ENCODE measurements around the gene GKN2. TPM values are rescaled to one million over a fixed set of nuclear protein-coding genes. Genes with fewer than 3 reads are reported as not detected.

GKN2 gene
- not detected for total RNA-seq

GRCh38 chr2:68952887-68953521 lies at the start of gene GKN2:
Gene GKN2, minus strand, starts transcription at chr2:68952893. Its CDS starts 32 bp downstream, at chr2:68952861.
- intact Hi-C loops (cut with DNase I): no loop called here
- WGBS, 2 donors: 86 to 91% methylated on average over 4 of the region's 4 CpGs
- DNase-seq: no peak
- Histone ChIP-seq H3K27me3 (no peaks in the 10 kb centered on the region), H3K9me3 (no peaks in the 10 kb centered on the region), H3K4me1 (no peaks in the 10 kb centered on the region), H3K36me3 (no peaks in the 10 kb centered on the region), H3K4me3 (no peak within 1 kb of the TSS), H3K27ac (no peak within 1 kb of the TSS)
- no peak for TF ChIP-seq CTCF (IDR thresholded peaks at IDR 0.05)
- no peak for TF ChIP-seq POLR2A (IDR thresholded peaks at IDR 0.05)

- TF ChIP-seq CTCF (IDR thresholded peaks at IDR 0.05): no peak
- no peak for TF ChIP-seq POLR2A (IDR thresholded peaks at IDR 0.05)
- no peak overlapping the region for H3K4me3 ChIP-seq
- no peaks in the 10 kb centered on the region for H3K4me1 ChIP-seq
- no peak overlapping the region for H3K27ac ChIP-seq
- intact Hi-C loops (cut with DNase I): no loop called here
- H3K9me3 ChIP-seq: peaks cover 0 to 13% (median 7%) of the 10 kb centered on the region in 3 donors
- DNase-seq: no peak
- peaks cover 0 to 7% (median 0%) of the 10 kb centered on the region in 4 donors for H3K27me3 ChIP-seq
- no peaks in the 10 kb centered on the region for H3K36me3 ChIP-seq
These were observed 49.2 kb upstream of the GKN2 start for GRCh38 chr2:69001879-69002278.

GRCh38 chr2:68997401-68997800 lies 44.7 kb upstream of the GKN2 start:
- Histone ChIP-seq H3K4me3 (no peak overlapping the region), H3K36me3 (no peaks in the 10 kb centered on the region), H3K9me3 (peaks cover 0 to 10% (median 7%) of the 10 kb centered on the region in 3 donors), H3K4me1 (no peaks in the 10 kb centered on the region), H3K27ac (no peak overlapping the region), H3K27me3 (peaks cover 0 to 4% (median 0%) of the 10 kb centered on the region in 4 donors)
- TF ChIP-seq CTCF (IDR thresholded peaks at IDR 0.05) (no peak), POLR2A (IDR thresholded peaks at IDR 0.05) (no peak)
- no peak for DNase-seq
- intact Hi-C loops (cut with DNase I): no loop called here

- no peaks in the 10 kb centered on the region for H3K36me3 ChIP-seq
- no peaks in the 10 kb centered on the region for H3K4me1 ChIP-seq
- H3K9me3 ChIP-seq: no peaks in the 10 kb centered on the region
- H3K4me3 ChIP-seq: no peak overlapping the region
- intact Hi-C loops (cut with DNase I): no loop called here
- no peak overlapping the region for H3K27ac ChIP-seq
- no peak for DNase-seq
- WGBS, 2 donors: 14 to 19% methylated on average over 2 to 3 of the region's 3 CpGs
- no peaks in the 10 kb centered on the region for H3K27me3 ChIP-seq
- TF ChIP-seq CTCF (IDR thresholded peaks at IDR 0.05) (no peak), POLR2A (IDR thresholded peaks at IDR 0.05) (no peak)
These were observed 43.2 kb upstream of the GKN2 start for GRCh38 chr2:68995916-68996315.

GRCh38 chr2:68994864-68995263 lies 42.2 kb upstream of the GKN2 start:
- 66% methylated on average over 4 of the region's 4 CpGs; no CpG with 5 or more reads in 1 of the 2 donors for WGBS, 2 donors

More at GRCh38 chr2:68994864-68995263, 42.2 kb upstream of the GKN2 start:
- Histone ChIP-seq H3K27ac (no peak overlapping the region), H3K36me3 (no peaks in the 10 kb centered on the region), H3K27me3 (no peaks in the 10 kb centered on the region), H3K9me3 (no peaks in the 10 kb centered on the region), H3K4me1 (no peaks in the 10 kb centered on the region), H3K4me3 (no peak overlapping the region)
- intact Hi-C loops (cut with DNase I): no loop called here
- TF ChIP-seq CTCF (IDR thresholded peaks at IDR 0.05) (no peak), POLR2A (IDR thresholded peaks at IDR 0.05) (no peak)
- no peak for DNase-seq

Data from esophagus squamous epithelium (tissue), 5 donors.